ENCODE results near the gene LAD1.

LAD1 gene

GRCh38 chr1:201399018-201399351 is at the start of gene LAD1:
Gene LAD1 (minus strand): TSS chr1:201399324. CDS start chr1:201399306, 18 bp downstream.
- ATAC-seq (ENCODE audit: low read depth) = no peak
- Mint-ChIP-seq H3K4me1 (no peaks in the 10 kb centered on the region), H3K4me3 (no peak within 1 kb of the TSS), H3K36me3 (no peaks in the 10 kb centered on the region), H3K9me3 (no peaks in the 10 kb centered on the region), H3K27ac (no peak within 1 kb of the TSS), H3K27me3 (peaks cover 15% of the 10 kb centered on the region)
- no peak for DNase-seq (ENCODE audit: low spot score in 2 of 2)

- peak; percentile 90 for ATAC-seq (ENCODE audit: low read depth)
Measured at GRCh38 chr1:201447903-201448871, 49.1 kb upstream of the LAD1 start.

GRCh38 chr1:201445310-201445709 is 46.2 kb upstream of the LAD1 start:
- Mint-ChIP-seq H3K27me3 (peaks cover 15% of the 10 kb centered on the region), H3K4me3 (no peak overlapping the region), H3K27ac (no peak overlapping the region), H3K4me1 (peaks cover 3% of the 10 kb centered on the region), H3K36me3 (peaks cover 2% of the 10 kb centered on the region), H3K9me3 (peaks cover 4% of the 10 kb centered on the region)
- no peak for DNase-seq (ENCODE audit: low spot score in 2 of 2)
- no peak for ATAC-seq (ENCODE audit: low read depth)

More at GRCh38 chr1:201447903-201448871, 49.1 kb upstream of the LAD1 start:
- peaks cover 3% of the 10 kb centered on the region for H3K4me1 Mint-ChIP-seq
- H3K4me3 Mint-ChIP-seq = no peak overlapping the region
- peaks cover 2% of the 10 kb centered on the region for H3K36me3 Mint-ChIP-seq
- peaks cover 4% of the 10 kb centered on the region for H3K9me3 Mint-ChIP-seq
- DNase-seq (ENCODE audit: low spot score in 2 of 2) = peak; percentile 33 to 37
- no peak overlapping the region for H3K27ac Mint-ChIP-seq
- H3K27me3 Mint-ChIP-seq = peaks cover 20% of the 10 kb centered on the region

GRCh38 chr1:201444792-201445191 is 45.7 kb upstream of the LAD1 start:
- Mint-ChIP-seq H3K4me3 (no peak overlapping the region), H3K4me1 (peaks cover 3% of the 10 kb centered on the region), H3K27ac (no peak overlapping the region), H3K9me3 (peaks cover 4% of the 10 kb centered on the region), H3K36me3 (peaks cover 2% of the 10 kb centered on the region), H3K27me3 (peaks cover 14% of the 10 kb centered on the region)
- no peak for DNase-seq (ENCODE audit: low spot score in 2 of 2)
- ATAC-seq (ENCODE audit: low read depth) = no peak

GRCh38 chr1:201443747-201444146 is 44.6 kb upstream of the LAD1 start:
- no peak for ATAC-seq (ENCODE audit: low read depth)
- peaks cover 16% of the 10 kb centered on the region for H3K27me3 Mint-ChIP-seq
- peaks cover 4% of the 10 kb centered on the region for H3K9me3 Mint-ChIP-seq
- DNase-seq (ENCODE audit: low spot score in 2 of 2) = no peak
- peaks cover 2% of the 10 kb centered on the region for H3K36me3 Mint-ChIP-seq
- no peak overlapping the region for H3K27ac Mint-ChIP-seq
- peaks cover 3% of the 10 kb centered on the region for H3K4me1 Mint-ChIP-seq
- no peak overlapping the region for H3K4me3 Mint-ChIP-seq

GRCh38 chr1:201436969-201437368 is 37.8 kb upstream of the LAD1 start:
- peaks cover 5% of the 10 kb centered on the region for H3K4me1 Mint-ChIP-seq
- H3K27ac Mint-ChIP-seq = no peak overlapping the region
- peaks cover 3% of the 10 kb centered on the region for H3K9me3 Mint-ChIP-seq
- no peak for DNase-seq (ENCODE audit: low spot score in 2 of 2)
- no peaks in the 10 kb centered on the region for H3K36me3 Mint-ChIP-seq
- ATAC-seq (ENCODE audit: low read depth) = no peak
- peaks cover 20% of the 10 kb centered on the region for H3K27me3 Mint-ChIP-seq
- H3K4me3 Mint-ChIP-seq = no peak overlapping the region

- Mint-ChIP-seq H3K36me3 (no peaks in the 10 kb centered on the region), H3K27ac (no peak overlapping the region), H3K27me3 (peaks cover 20% of the 10 kb centered on the region), H3K4me3 (no peak overlapping the region), H3K4me1 (peaks cover 5% of the 10 kb centered on the region), H3K9me3 (peaks cover 3% of the 10 kb centered on the region)
- no peak for DNase-seq (ENCODE audit: low spot score in 2 of 2)
- no peak for ATAC-seq (ENCODE audit: low read depth)
Measured at GRCh38 chr1:201436393-201436792, 37.3 kb upstream of the LAD1 start.

- Mint-ChIP-seq H3K27ac (no peak overlapping the region), H3K36me3 (no peaks in the 10 kb centered on the region), H3K9me3 (no peaks in the 10 kb centered on the region), H3K27me3 (peaks cover 24% of the 10 kb centered on the region), H3K4me3 (no peak overlapping the region), H3K4me1 (peaks cover 5% of the 10 kb centered on the region)
- no peak for DNase-seq (ENCODE audit: low spot score in 2 of 2)
- ATAC-seq (ENCODE audit: low read depth) = no peak
Measured at GRCh38 chr1:201434266-201434665, 35.1 kb upstream of the LAD1 start.

GRCh38 chr1:201433609-201434008 is 34.5 kb upstream of the LAD1 start:
- Mint-ChIP-seq H3K4me1 (peaks cover 5% of the 10 kb centered on the region), H3K27me3 (peaks cover 24% of the 10 kb centered on the region), H3K27ac (no peak overlapping the region), H3K36me3 (no peaks in the 10 kb centered on the region), H3K4me3 (no peak overlapping the region), H3K9me3 (no peaks in the 10 kb centered on the region)
- ATAC-seq (ENCODE audit: low read depth) (no peak), DNase-seq (ENCODE audit: low spot score in 2 of 2) (no peak)

GRCh38 chr1:201430776-201431175 is 31.7 kb upstream of the LAD1 start:
- H3K27me3 Mint-ChIP-seq = peaks cover 13% of the 10 kb centered on the region
- no peaks in the 10 kb centered on the region for H3K9me3 Mint-ChIP-seq
- no peak for ATAC-seq (ENCODE audit: low read depth)
- no peaks in the 10 kb centered on the region for H3K36me3 Mint-ChIP-seq
- H3K4me3 Mint-ChIP-seq = no peak overlapping the region
- H3K4me1 Mint-ChIP-seq = peaks cover 2% of the 10 kb centered on the region
- DNase-seq (ENCODE audit: low spot score in 2 of 2) = no peak
- no peak overlapping the region for H3K27ac Mint-ChIP-seq

- H3K36me3 Mint-ChIP-seq = no peaks in the 10 kb centered on the region
- H3K27me3 Mint-ChIP-seq = peaks cover 11% of the 10 kb centered on the region
- no peak overlapping the region for H3K27ac Mint-ChIP-seq
- no peak for DNase-seq (ENCODE audit: low spot score in 2 of 2)
- H3K9me3 Mint-ChIP-seq = no peaks in the 10 kb centered on the region
- no peaks in the 10 kb centered on the region for H3K4me1 Mint-ChIP-seq
- H3K4me3 Mint-ChIP-seq = no peak overlapping the region
- ATAC-seq (ENCODE audit: low read depth) = no peak
Measured at GRCh38 chr1:201429736-201430501, 30.8 kb upstream of the LAD1 start.

GRCh38 chr1:201427963-201428362 is 28.8 kb upstream of the LAD1 start:
- no peak for ATAC-seq (ENCODE audit: low read depth)
- H3K27ac Mint-ChIP-seq = no peak overlapping the region

GRCh38 chr1:201426479-201427310 is 27.6 kb upstream of the LAD1 start:
- Mint-ChIP-seq H3K27ac (no peak overlapping the region), H3K4me3 (no peak overlapping the region), H3K27me3 (peaks cover 15% of the 10 kb centered on the region), H3K9me3 (no peaks in the 10 kb centered on the region), H3K36me3 (no peaks in the 10 kb centered on the region), H3K4me1 (peaks cover 5% of the 10 kb centered on the region)
- no peak for ATAC-seq (ENCODE audit: low read depth)
- no peak for DNase-seq (ENCODE audit: low spot score in 2 of 2)

More at GRCh38 chr1:201427963-201428362, 28.8 kb upstream of the LAD1 start:
- Mint-ChIP-seq H3K4me3 (no peak overlapping the region), H3K4me1 (no peaks in the 10 kb centered on the region), H3K27me3 (peaks cover 13% of the 10 kb centered on the region), H3K9me3 (no peaks in the 10 kb centered on the region), H3K36me3 (no peaks in the 10 kb centered on the region)
- no peak for DNase-seq (ENCODE audit: low spot score in 2 of 2)

Data from memory B cell (primary cell).